GM08714 (cell line): ENCODE data around the gene PRUNE1.

Source experiments
- H3K4me3 ChIP-seq: fragments of 200-500 bp; sonication (Bioruptor generic); 2 replicates; pipeline ENCODE4 v1.5.1; 2014; ENCODE audit warnings: mild to moderate bottlenecking, low read length, inconsistent platforms
- ZNF274 ChIP-seq: IDR thresholded peaks from 2 replicates; pipeline ENCODE4 v1.6.1; 2012; ENCODE audit warnings: mild to moderate bottlenecking, low read depth, low read length

The PRUNE1 gene, protein sequence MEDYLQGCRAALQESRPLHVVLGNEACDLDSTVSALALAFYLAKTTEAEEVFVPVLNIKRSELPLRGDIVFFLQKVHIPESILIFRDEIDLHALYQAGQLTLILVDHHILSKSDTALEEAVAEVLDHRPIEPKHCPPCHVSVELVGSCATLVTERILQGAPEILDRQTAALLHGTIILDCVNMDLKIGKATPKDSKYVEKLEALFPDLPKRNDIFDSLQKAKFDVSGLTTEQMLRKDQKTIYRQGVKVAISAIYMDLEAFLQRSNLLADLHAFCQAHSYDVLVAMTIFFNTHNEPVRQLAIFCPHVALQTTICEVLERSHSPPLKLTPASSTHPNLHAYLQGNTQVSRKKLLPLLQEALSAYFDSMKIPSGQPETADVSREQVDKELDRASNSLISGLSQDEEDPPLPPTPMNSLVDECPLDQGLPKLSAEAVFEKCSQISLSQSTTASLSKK

DNA sequence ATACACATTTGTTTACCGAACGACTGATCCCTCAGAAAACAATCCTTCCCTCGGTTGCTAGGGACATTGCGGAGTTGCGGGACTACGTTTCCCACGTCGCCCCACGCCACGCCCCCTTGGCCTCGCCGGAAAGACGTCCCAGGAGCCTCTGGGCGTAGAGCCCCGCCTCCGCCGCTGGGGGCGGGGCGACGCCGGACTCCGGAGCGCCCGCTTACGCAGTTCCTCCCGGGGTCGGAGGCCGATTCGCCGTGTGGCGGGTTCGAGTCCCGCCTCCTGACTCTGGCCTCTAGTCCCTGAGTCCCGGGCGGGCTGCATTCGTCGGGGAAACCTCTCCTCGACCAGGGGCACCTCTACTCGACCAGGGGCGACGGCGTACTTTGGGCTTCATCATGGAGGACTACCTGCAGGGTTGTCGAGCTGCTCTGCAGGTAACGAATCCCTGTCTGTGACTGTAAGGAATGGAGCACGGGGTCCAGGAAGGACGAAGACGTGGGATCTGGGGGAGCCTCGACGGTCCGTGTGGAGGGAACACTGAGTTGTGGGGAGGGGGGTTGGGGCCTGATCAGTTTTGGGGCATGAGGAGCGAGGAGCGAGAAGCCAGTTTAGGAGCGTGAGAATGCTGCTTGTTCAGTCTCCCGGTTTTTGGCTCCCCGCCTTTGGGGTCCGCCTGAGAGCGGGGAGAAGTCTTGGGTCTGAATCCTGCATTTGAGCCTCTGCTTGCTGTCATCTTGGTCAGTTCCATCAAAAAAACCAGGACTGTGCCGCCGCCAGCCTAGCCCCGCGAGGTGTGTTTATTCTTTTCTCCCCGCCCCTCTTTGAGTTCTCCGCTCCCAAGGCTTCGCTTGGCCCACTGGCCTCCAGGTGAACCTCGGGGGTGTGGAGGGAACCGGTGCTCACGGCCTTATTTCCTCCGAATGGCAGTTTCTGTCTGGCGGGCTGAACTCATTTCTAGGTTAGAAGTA is at the start of gene PRUNE1:
TSS of gene PRUNE1 (plus strand) at position 206 of the 962 bp plus-strand sequence. CDS start at position 390, 184 bp downstream.
- TF ChIP-seq ZNF274: no peak
- H3K4me3 ChIP-seq: peak within 1 kb of the TSS; percentile 79

DNA sequence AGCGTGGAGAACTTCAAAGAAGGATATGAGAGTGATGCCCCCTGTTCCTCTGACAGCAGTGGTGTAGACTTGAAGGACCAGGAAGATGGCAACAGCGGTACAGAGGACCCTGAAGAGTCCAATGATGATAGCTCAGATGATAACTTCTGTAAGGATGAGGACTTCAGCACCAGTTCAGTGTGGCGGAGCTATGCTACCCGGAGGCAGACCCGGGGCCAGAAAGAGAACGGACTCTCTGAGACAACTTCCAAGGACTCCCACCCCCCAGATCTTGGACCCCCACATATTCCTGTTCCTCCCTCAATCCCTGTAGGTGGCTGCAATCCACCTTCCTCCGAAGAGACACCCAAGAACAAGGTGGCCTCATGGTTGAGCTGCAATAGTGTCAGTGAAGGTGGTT is 47.6 kb upstream of the PRUNE1 start:
- TF ChIP-seq ZNF274: no peak
- H3K4me3 ChIP-seq: no peak overlapping the region

DNA sequence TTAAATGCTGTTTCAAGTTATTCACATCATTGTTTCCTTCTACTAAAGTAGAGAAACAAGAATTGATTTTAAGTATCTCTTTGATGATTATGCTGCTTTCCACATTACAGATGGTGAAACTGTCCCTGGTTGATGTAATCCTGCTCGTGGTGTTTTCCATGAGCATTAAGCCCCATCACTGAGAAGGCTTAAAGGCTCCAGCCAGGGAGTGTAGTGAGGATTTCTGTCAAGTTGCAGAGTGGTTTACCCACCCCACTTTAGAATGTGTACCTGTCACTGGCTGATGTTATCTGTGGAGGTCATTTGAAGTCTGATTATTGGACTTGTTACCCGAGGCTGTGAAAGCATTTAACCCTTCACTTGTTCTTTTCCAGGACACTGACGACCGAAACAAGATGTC is 46.5 kb upstream of the PRUNE1 start:
- H3K4me3 ChIP-seq: no peak overlapping the region
- TF ChIP-seq ZNF274: no peak

DNA sequence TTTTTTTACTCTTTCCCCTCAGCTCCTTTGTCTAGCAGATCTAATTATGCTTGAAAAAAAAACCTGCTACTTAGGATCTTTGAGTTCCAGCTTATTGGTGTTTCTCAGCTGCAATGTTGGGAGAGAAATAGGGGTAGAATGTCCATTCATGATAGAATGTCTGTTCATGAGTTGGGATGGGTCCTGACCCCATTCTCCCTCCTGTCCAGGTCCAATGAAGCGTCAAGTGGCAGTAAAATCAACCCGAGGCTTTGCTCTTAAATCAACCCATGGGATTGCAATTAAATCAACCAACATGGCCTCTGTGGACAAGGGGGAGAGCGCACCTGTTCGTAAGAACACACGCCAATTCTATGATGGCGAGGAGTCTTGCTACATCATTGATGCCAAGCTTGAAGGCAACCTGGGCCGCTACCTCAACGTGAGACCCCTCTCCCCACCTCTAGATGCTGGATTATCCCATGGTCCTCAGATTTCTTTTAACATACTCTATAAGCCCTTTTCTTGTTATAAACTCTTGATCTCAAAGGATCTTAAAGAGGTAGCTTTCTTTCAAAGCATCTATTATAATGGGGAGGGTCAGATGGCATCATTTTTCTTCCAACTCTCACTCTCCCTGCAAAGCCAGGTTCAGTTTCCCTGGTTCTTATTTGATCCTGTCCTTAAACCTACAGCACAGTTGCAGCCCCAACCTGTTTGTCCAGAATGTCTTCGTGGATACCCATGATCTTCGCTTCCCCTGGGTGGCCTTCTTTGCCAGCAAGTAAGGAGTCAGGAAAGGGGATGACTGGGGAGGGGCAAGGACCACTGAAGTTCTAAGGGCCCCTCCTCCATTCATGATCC is 44.7 kb upstream of the PRUNE1 start:
- TF ChIP-seq ZNF274: no peak
- H3K4me3 ChIP-seq: no peak overlapping the region

DNA sequence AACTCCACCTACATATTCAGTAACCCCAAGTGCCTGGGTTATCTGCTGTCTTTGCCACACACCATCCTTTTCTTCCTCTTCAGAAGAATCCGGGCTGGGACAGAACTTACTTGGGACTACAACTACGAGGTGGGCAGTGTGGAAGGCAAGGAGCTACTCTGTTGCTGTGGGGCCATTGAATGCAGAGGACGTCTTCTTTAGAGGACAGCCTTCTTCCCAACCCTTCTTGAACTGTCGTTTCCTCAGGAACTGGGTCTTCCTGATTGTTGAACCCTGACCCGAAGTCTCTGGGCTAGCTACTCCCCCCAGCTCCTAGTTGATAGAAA is 44.1 kb upstream of the PRUNE1 start:
- no peak overlapping the region for H3K4me3 ChIP-seq
- no peak for TF ChIP-seq ZNF274

DNA sequence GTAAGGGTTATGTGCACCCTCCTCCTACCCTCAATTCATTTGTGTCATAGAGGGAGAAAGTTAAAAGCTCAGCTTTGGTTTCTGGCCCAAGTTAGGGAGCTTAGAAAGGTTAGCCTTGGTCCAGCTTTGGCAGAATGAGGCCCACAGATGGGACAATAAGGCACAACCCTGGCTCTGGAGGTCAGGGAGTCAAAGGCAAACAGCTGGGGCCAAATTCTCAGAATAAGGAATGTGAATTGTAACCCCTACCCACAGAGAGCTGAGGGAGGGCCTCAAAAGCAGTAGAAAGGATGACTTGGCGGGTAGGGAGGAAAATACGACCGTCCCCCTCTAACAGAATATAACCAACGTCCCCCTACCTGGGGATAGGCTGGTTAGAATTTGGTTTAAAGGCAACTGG is 42.6 kb upstream of the PRUNE1 start:
- TF ChIP-seq ZNF274: no peak
- H3K4me3 ChIP-seq: no peak overlapping the region

DNA sequence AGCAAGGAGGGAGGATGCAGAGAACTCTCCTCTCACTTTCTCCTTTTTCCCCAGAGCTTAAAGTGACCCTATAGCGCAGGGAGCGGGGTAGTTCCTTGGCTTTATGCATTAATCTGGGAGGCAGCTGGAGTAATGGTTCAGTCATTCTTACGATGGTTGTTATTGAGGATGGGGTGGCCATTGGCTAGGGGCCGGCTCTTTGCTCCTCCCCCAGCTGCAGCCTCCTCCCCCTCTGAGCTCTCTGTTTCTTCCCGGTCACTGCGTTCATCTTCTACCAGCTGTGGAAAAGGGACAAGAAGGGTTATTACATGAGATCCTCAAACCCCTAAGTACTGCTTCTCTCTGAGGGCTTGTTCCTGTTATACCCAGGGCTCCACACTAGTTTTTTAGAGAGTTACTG is 42.2 kb upstream of the PRUNE1 start:
- no peak for TF ChIP-seq ZNF274
- H3K4me3 ChIP-seq: no peak overlapping the region

DNA sequence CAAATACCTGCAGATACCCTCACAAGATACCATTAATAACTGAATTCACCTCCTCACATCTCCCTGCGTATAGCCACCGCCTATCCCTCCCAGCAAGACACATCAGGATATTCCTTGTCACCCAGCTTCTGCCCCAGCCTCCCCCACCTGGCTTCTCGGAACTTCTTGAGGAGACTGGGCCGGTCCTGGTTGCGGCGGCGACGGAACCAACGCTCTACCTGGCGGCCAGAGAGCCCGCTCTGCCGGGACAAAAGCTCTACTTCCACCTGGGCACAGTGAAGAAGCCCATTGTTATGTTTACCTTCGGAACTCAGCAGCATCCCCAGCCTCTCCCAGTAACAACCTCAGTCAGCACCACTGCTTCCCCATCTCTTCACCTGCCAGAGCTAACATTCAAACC is 40.3 kb upstream of the PRUNE1 start:
- no peak for TF ChIP-seq ZNF274

DNA sequence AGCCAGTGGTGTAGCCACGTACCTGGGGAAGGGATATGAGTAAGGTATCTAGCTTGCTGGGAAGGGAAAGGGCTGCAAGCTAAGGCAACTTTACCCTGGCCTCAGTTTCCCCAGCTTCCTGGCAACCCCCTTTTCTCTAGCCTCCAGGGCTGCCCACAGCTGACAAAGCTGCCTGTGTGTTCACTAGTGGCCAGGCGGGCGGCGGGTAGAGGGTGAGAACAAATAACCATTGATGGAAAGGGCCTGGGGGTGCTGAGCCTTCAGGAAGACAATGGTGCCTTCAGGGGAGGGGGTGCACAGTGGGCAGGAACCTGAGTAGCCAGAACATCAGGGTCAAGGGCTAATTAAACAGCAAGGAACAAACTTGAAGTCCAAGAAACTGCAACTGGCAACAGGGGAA is 39.8 kb upstream of the PRUNE1 start:
- H3K4me3 ChIP-seq: no peak overlapping the region
- TF ChIP-seq ZNF274: no peak

More for the DNA sequence above, 40.3 kb upstream of the PRUNE1 start:
- no peak overlapping the region for H3K4me3 ChIP-seq

DNA sequence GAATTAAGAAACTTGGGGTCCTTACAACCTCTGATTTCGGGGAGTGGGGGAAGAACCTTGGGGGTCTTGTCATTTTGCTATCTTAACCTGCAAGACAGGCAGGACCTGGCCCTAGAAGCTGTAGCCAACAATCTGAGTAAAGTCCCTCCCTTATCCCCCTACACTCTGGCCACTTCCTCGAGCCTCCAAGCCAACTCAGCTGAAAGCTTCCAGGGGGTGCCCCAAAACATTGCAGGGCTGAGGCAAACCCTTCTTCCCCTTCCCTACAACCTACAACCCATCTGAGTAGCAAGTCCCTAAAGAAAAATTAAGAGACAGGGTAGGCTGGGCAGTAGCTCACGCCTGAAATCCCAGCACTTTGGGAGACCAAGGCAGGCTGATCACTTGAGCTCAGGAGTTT is 38.6 kb upstream of the PRUNE1 start:
- no peak overlapping the region for H3K4me3 ChIP-seq
- no peak for TF ChIP-seq ZNF274

DNA sequence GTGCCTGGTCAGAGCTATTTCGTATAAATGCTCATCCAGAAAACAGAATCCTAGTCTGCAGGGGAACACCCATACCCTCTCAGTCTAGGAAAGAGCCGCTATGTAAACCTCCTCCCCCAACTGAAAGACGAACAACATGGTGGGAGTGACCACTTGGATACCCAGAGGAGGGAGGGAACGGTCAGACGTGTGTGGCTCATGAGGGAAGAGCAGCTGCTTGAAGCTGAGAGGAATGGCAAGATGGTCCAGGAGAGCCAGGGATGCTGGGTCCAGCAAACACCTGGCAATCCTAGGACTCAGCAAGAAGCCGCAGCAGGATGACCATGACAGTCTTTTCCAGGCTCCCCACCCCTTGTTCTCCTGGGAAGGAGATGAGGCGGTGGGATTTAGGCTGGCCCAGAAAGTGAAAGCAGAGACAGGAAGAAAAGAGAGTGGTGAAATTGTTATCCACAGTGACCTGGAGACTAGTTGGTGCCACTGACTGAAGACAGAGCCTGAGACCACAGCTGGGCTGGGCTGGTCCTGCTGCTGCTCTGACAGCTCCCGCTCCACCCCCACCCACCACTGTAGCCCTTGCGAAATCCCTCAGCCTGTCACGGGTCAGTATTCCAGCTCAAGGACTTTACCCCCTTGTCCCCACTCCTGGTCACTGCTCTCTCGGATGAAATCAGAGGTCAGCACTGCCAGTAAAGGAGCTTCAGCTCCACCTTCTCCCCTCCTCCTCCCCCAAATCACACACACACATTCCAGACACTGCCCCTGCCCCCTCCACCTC is 37.3 kb upstream of the PRUNE1 start:
- no peak overlapping the region for H3K4me3 ChIP-seq
- no peak for TF ChIP-seq ZNF274

DNA sequence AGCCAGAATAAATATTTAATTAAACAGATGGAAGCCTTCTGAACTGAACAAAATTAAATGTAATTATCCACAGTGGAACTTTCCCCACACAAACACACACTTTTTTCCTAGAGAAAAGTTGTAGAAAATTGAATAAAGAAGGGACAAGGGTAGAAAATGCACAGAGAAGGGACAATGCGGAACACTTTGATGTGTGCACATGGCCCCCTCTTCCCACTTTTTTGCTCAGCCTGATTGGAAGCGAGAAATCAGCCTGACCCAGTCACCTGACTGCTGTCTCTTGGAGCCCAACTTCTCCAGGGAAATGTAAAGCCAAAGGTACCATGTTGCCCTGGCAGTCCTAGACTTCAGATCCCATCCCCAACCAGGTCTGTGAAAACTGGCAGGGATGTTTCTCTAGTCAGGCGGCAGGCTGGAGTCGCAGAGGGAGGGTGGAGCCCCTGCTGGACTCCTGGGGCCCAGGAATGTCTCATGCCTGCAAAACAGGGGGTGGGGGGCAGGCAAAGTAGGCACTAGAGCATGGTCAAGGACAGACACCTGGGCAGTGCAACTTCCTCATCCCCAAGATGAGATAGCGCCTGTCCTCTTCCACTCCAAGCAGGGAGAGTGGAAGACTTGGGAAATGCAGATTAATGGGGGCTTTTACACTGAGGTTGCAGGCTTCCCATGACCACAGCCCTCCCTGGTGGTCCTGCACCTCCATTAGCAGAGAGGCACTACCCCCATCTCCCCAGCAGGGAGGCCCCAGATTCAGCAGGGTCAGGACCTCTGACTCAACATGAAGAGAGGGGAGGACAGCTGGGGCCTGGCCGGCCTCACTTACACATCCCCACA is 36.4 kb upstream of the PRUNE1 start:
- no peak overlapping the region for H3K4me3 ChIP-seq
- TF ChIP-seq ZNF274: no peak
